Mucosa of descending colon (tissue), 3 donors: ENCODE measurements around the gene ESF1. TPM values are rescaled to one million over a fixed set of nuclear protein-coding genes. Genes with fewer than 3 reads are reported as not detected.

ENCODE experiments used
- ATAC-seq: fragments of 200-7000 bp; cut with Tn5 transposase; one replicate; pipeline ENCODE4 v1.9.1; 2020; ENCODE audit warnings: mild to moderate bottlenecking, moderate library complexity
- DNase-seq, 3 donors: peaks; one replicate each; pipeline ENCODE4 v3.0.0-alpha.2; 2020
- H3K36me3 ChIP-seq: fragments of 200-600 bp; one replicate; pipeline ENCODE4 v1.8.0; 2021; ENCODE audit warnings: low read depth, mild to moderate bottlenecking
- H3K4me1 ChIP-seq: fragments of 200-600 bp; one replicate; pipeline ENCODE4 v1.8.0; 2021; ENCODE audit warnings: low read depth, mild to moderate bottlenecking
- H3K4me3 ChIP-seq: fragments of 200-600 bp; one replicate; pipeline ENCODE4 v1.8.0; 2021; ENCODE audit warnings: mild to moderate bottlenecking
- H3K9me3 ChIP-seq: fragments of 200-600 bp; one replicate; pipeline ENCODE4 v1.8.0; 2021; ENCODE audit warnings: mild to moderate bottlenecking
- intact Hi-C, 2 donors: fragments of 100-400 bp; cut with DNase I in 1 of 2; cut with micrococcal nuclease in 1 of 2; formaldehyde crosslinking; loops; one replicate each; pipeline versions ENCODE4 v1.11.0 to v1.11.1; 2022; cut with DNase I, micrococcal nuclease
- total RNA-seq, 3 donors: library from RNA; stranded (reverse); fragmentation: NEBNext Ultra II Directional in 2 of 3; extraction: Animal tissue kit (Norgen Biotek cat#: 25700) in 2 of 3; gene quantifications; one replicate each; pipeline versions ENCODE4 v1.2.1 to v1.2.4, GENCODE V29; 2021 to 2023
- TF ChIP-seq, protein P1 (sequence below): fragments of 200-600 bp; IDR thresholded peaks from one replicate; pipeline ENCODE4 v1.8.0; 2022; ENCODE audit warnings: antibody characterized with exemption, mild to moderate bottlenecking
- donor health status: DM: no; HTN: no; CAD: no; lungs with moderate emphysema.
- donor health status: DM: no; HTN: no; CAD: no.
- donor health status: DM: no; HTN: yes; CAD: no.

Gene ESF1
- total RNA-seq, 3 donors from 2014 or later, result 10.0 to 16.2 (median 10.9) TPM

DNA sequence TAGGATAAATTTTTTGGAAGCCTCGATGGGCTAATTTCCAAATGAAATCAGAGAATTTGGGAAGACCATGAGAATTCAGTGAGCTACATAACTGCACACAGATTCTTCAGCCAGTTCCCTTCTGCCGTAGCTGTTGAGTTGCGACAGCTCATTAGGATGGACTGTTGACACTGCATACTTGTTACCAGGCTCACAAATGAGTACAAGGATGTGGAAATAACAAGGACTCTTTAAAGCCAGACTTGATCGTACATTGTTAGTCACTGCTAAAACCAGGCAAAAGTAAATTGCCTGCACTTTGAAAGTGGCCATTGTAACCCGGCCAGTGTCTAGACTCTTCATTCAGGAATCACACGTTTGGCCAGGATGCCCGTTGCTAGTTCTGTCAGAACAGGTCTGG, 37.2 kb upstream of the ESF1 start:
- no peaks in the 10 kb centered on the region for H3K4me1 ChIP-seq
- no peak for DNase-seq
- no peaks in the 10 kb centered on the region for H3K9me3 ChIP-seq
- intact Hi-C loops, result loop anchor here in 1 of 2 donors (2.0 kb wide), 1 partner anchor 233 kb away; no protein-coding TSS in a partner anchor
- no peak overlapping the region for H3K4me3 ChIP-seq
- ATAC-seq, result no peak
- H3K36me3 ChIP-seq, result no peaks in the 10 kb centered on the region
- TF ChIP-seq, protein P1, sequence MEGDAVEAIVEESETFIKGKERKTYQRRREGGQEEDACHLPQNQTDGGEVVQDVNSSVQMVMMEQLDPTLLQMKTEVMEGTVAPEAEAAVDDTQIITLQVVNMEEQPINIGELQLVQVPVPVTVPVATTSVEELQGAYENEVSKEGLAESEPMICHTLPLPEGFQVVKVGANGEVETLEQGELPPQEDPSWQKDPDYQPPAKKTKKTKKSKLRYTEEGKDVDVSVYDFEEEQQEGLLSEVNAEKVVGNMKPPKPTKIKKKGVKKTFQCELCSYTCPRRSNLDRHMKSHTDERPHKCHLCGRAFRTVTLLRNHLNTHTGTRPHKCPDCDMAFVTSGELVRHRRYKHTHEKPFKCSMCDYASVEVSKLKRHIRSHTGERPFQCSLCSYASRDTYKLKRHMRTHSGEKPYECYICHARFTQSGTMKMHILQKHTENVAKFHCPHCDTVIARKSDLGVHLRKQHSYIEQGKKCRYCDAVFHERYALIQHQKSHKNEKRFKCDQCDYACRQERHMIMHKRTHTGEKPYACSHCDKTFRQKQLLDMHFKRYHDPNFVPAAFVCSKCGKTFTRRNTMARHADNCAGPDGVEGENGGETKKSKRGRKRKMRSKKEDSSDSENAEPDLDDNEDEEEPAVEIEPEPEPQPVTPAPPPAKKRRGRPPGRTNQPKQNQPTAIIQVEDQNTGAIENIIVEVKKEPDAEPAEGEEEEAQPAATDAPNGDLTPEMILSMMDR, result no peak

DNA sequence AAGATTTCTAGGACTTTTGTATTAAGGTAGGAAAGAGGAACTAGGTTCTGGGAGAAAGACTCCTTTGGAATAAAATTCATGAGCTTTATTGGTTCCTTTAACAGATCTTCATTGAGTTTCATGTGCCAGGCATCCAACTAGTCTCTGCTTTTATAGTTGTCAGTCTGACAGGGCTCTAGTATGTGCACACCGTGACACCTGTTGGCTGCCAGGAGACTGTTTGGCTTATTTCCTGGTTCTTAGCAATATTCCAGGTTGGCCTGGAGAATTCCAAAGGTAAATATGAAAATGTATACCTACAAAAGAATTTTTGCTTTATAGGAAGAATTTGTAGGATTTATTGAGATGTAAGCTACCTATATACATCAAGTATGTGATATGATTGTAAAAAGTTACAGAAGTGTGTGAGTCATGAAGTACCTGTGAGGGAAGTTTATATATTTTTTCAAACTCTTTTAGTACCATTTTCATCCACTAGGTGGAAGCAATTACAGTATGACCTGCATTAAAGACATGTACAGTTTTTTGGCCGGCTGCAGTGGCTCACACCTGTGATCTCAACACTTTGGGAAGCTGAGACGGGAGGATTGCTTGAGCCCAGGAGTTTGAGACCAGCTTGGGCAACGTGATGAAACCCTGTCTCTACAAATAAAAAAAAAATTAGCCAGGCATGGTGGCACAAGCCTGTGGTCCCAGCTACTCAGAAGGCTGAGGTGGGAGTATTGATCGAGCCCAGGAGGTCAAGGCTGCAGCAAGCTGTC, 35.3 kb upstream of the ESF1 start:
- no peaks in the 10 kb centered on the region for H3K4me1 ChIP-seq
- peak; percentile 94 for ATAC-seq
- TF ChIP-seq, protein P1, result no peak
- intact Hi-C loops, result loop anchor here (2.0 to 10.0 kb wide), 2 partner anchors 235 kb away; no protein-coding TSS in a partner anchor
- no peaks in the 10 kb centered on the region for H3K36me3 ChIP-seq
- H3K9me3 ChIP-seq, result no peaks in the 10 kb centered on the region
- peak in 2 of 3 donors; percentile 32 to 37 for DNase-seq
- no peak overlapping the region for H3K4me3 ChIP-seq

DNA sequence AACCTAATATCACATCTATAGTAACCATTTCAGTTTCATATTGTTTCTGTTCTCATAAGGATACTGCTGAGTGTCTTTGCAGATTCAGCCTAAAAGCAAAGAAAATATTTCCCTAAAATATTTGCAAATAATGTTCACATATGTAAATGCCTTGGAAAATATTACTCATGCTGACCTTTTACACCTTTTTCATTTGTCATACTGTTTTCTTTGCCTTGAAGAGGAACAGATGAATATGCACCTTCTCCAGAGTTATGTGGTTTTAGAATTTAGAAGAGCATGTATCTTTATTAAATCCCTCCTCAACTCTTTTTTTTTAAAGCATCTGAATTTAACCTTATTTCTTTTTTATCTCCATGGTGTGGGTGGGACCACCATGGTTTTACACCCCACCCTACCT, 32.6 kb upstream of the ESF1 start:
- DNase-seq (no peak), ATAC-seq (no peak)
- H3K36me3 ChIP-seq, result no peaks in the 10 kb centered on the region
- no peaks in the 10 kb centered on the region for H3K9me3 ChIP-seq
- TF ChIP-seq, protein P1, result no peak
- intact Hi-C loops, result loop anchor here in 1 of 2 donors (10.0 kb wide), 1 partner anchor 237 kb away; no protein-coding TSS in a partner anchor
- no peak overlapping the region for H3K4me3 ChIP-seq
- H3K4me1 ChIP-seq, result no peaks in the 10 kb centered on the region

DNA sequence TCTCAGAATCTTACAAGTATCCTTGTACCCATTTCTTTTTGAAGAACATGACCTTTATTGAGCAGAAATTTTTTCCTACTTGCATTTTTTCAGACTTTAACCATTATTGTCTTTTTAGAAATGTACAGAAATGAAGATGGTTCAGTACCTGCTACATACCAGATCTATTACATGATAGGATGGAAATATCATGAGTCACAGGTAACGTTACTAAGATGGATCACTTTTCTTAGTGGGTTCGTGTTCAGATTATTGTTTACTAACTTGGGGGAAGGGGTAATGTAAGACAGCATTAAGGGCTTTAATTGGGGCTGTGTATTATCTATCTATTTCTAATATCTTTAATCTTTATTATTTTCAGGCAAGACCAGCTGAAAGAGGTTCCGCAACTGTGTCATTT, 32.0 kb upstream of the ESF1 start:
- H3K4me1 ChIP-seq, result no peaks in the 10 kb centered on the region
- TF ChIP-seq, protein P1, result no peak
- ATAC-seq (no peak), DNase-seq (no peak)
- H3K36me3 ChIP-seq, result no peaks in the 10 kb centered on the region
- intact Hi-C loops, result loop anchor here in 1 of 2 donors (10.0 kb wide), 1 partner anchor 238 kb away; no protein-coding TSS in a partner anchor
- H3K4me3 ChIP-seq, result no peak overlapping the region
- no peaks in the 10 kb centered on the region for H3K9me3 ChIP-seq

DNA sequence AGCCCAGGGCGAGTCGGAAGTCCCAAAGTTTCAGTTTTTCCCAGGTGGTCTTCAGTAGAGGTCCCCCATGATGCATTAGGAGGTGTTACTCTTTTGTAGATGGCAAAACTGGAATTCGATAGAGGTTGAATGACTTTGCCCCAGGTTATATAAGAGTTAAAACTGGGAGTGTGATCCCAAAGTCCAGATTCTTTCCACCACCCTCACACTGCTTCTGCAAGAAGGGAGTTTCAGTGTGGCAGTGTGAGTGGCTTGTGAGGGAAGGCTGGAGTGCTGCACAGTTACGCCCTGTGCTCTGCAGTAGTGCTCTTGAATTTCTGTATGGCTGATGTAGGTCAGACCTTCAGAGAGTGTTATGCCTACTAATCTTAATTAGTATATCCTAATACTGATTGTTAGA, 30.0 kb upstream of the ESF1 start:
- intact Hi-C loops, result loop anchor here in 1 of 2 donors (10.0 kb wide), 1 partner anchor 240 kb away; no protein-coding TSS in a partner anchor
- H3K4me1 ChIP-seq, result no peaks in the 10 kb centered on the region
- no peak overlapping the region for H3K4me3 ChIP-seq
- H3K36me3 ChIP-seq, result no peaks in the 10 kb centered on the region
- ATAC-seq, result no peak
- DNase-seq, result no peak
- no peaks in the 10 kb centered on the region for H3K9me3 ChIP-seq
- TF ChIP-seq, protein P1, result no peak
